HepG2 (cell line): ENCODE measurements around the gene PTPRM. TPM values are rescaled to one million over a fixed set of nuclear protein-coding genes. Genes with fewer than 3 reads are reported as not detected.

ENCODE experiments used
- BORCS8-MEF2B ChIP-seq: sonication (generic); formaldehyde crosslinking; IDR thresholded peaks from 2 replicates; pipeline ENCODE4 v1.8.0; 2022; ENCODE audit warnings: mild to moderate bottlenecking, missing genetic modification reagents
- CCDC6 ChIP-seq: sonication (generic); formaldehyde crosslinking; IDR thresholded peaks from 2 replicates; pipeline ENCODE4 v1.8.1; 2022; ENCODE audit warnings: mild to moderate bottlenecking, missing genetic modification reagents, moderate library complexity
- FOXJ3 ChIP-seq: sonication (generic); formaldehyde crosslinking; IDR thresholded peaks from 2 replicates; pipeline ENCODE4 v1.4.0; 2020; ENCODE audit warnings: missing genetic modification reagents, mild to moderate bottlenecking, borderline replicate concordance
- SATB2 ChIP-seq: sonication (generic); formaldehyde crosslinking; IDR thresholded peaks from 2 replicates; pipeline ENCODE4 v1.5.0; 2020; ENCODE audit warnings: missing genetic modification reagents
- ZMYM2 ChIP-seq: sonication (generic); formaldehyde crosslinking; IDR thresholded peaks from 2 replicates; pipeline ENCODE4 v1.8.0; 2022; ENCODE audit warnings: mild to moderate bottlenecking, missing genetic modification reagents
- ZNF354B ChIP-seq: sonication (generic); formaldehyde crosslinking; IDR thresholded peaks from 2 replicates; pipeline ENCODE4 v1.8.0; 2022; ENCODE audit warnings: mild to moderate bottlenecking, missing genetic modification reagents
- polyA plus RNA-seq, 8 experiments: library from polyadenylated mRNA; depleted of rRNA in 3 of 8; stranded (reverse) in 7 of 8; unstranded in 1 of 8; fragments of >200 nt; fragmentation: Illumina TruSeq in 4 of 8; extraction: Trizol in 4 of 8; gene quantifications; 2 replicates each; pipeline versions ENCODE4 v1.2.1 to v1.2.3, GENCODE V29; 2011 to 2016; ENCODE audit warnings: low read depth in 4 of 8, missing spikeins in 1 of 8, mixed read lengths in 1 of 8; ENCODE audit not compliant: insufficient read depth in 1 of 8
- total RNA-seq, 5 experiments: library from RNA; depleted of rRNA; stranded (reverse); fragments of >200 nt; fragmentation: Illumina TruSeq; extraction: Trizol; gene quantifications; 2 replicates each; pipeline ENCODE4 v1.2.3, GENCODE V29; 2016; ENCODE audit warnings: low read depth in 1 of 5
- TF ChIP-seq, protein P1 (sequence below): sonication (generic); formaldehyde crosslinking; IDR thresholded peaks from 2 replicates; pipeline ENCODE4 v1.4.0; 2020; ENCODE audit warnings: missing genetic modification reagents, borderline replicate concordance
- TF ChIP-seq, protein P2 (sequence below): sonication (generic); formaldehyde crosslinking; IDR thresholded peaks from 2 replicates; pipeline ENCODE4 v1.5.1; 2020; ENCODE audit warnings: mild to moderate bottlenecking, missing genetic modification reagents, moderate library complexity
- TF ChIP-seq, protein P3 (sequence below): sonication (generic); formaldehyde crosslinking; IDR thresholded peaks from 2 replicates; pipeline ENCODE4 v1.8.0; 2022; ENCODE audit warnings: mild to moderate bottlenecking, missing genetic modification reagents
- TF ChIP-seq, protein P4 (sequence below): sonication (generic); formaldehyde crosslinking; IDR thresholded peaks from 2 replicates; pipeline ENCODE4 v1.5.0; 2020; ENCODE audit warnings: mild to moderate bottlenecking, low read depth, missing genetic modification reagents, borderline replicate concordance
- TF ChIP-seq, protein P5 (sequence below): sonication (generic); formaldehyde crosslinking; IDR thresholded peaks from 2 replicates; pipeline ENCODE4 v1.4.0; 2020; ENCODE audit warnings: mild to moderate bottlenecking, missing genetic modification reagents, borderline replicate concordance
- TF ChIP-seq, protein P6 (sequence below): sonication (generic); formaldehyde crosslinking; IDR thresholded peaks from 2 replicates; pipeline ENCODE4 v1.4.0; 2020; ENCODE audit warnings: missing genetic modification reagents

The PTPRM gene
- total and polyA plus RNA-seq, 2 of the 13 experiments (the other 11 are each of a cell fraction or from before 2014, with no cell fraction given), result 12.6 to 108 TPM

DNA sequence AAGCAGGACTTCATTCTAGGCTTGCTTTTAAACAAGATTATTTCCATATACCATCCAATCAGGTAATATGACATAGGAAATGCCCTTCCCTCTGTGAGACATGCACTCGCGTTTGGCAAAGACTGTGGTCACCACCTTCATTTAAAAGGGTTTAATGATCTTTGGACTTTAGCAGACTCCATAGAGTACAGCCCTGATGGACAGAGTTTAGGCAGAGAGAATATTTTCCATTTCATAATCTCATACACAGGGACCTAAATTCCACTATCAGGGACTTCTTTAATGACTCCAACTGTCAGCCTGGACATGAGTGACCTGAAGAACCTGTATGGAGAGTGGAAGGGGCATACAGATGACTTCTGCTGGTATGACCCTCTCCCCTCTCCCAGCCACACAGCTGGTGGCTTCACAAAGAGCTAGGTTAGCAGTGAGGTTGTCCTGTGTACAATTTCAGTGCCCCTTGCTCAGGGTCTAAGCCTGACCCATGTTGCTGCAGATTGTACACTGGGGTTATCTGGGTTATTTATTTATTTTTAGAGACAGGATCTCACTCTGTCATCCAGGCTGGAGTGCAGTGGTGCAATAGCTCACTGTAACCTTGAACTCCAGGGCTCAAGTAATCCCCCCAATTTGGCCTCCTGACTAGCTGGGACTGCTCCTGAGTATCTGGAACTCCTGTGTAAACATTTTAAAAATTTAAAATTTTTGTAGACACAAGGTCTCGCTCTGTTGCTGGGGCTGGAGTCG is 59.2 kb downstream of the PTPRM start (continued):
- TF ChIP-seq, protein P1, sequence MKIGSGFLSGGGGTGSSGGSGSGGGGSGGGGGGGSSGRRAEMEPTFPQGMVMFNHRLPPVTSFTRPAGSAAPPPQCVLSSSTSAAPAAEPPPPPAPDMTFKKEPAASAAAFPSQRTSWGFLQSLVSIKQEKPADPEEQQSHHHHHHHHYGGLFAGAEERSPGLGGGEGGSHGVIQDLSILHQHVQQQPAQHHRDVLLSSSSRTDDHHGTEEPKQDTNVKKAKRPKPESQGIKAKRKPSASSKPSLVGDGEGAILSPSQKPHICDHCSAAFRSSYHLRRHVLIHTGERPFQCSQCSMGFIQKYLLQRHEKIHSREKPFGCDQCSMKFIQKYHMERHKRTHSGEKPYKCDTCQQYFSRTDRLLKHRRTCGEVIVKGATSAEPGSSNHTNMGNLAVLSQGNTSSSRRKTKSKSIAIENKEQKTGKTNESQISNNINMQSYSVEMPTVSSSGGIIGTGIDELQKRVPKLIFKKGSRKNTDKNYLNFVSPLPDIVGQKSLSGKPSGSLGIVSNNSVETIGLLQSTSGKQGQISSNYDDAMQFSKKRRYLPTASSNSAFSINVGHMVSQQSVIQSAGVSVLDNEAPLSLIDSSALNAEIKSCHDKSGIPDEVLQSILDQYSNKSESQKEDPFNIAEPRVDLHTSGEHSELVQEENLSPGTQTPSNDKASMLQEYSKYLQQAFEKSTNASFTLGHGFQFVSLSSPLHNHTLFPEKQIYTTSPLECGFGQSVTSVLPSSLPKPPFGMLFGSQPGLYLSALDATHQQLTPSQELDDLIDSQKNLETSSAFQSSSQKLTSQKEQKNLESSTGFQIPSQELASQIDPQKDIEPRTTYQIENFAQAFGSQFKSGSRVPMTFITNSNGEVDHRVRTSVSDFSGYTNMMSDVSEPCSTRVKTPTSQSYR (CRISPR knock-in tag), result 0 out of 2 replicates have a peak, but pooled peaks have one; percentile 15
- TF ChIP-seq SATB2 (CRISPR knock-in tag), result no peak
- 0 out of 2 replicates have a peak, but pooled peaks have one; percentile 54 for TF ChIP-seq ZMYM2 (CRISPR knock-in tag)
- TF ChIP-seq, protein P2, sequence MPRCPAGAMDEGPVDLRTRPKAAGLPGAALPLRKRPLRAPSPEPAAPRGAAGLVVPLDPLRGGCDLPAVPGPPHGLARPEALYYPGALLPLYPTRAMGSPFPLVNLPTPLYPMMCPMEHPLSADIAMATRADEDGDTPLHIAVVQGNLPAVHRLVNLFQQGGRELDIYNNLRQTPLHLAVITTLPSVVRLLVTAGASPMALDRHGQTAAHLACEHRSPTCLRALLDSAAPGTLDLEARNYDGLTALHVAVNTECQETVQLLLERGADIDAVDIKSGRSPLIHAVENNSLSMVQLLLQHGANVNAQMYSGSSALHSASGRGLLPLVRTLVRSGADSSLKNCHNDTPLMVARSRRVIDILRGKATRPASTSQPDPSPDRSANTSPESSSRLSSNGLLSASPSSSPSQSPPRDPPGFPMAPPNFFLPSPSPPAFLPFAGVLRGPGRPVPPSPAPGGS (CRISPR knock-in tag), result no peak
- TF ChIP-seq FOXJ3 (CRISPR knock-in tag), result peak; percentile 84; the same call in 1 of the 2 replicates
- no peak; the same call in 1 of the 2 replicates for TF ChIP-seq BORCS8-MEF2B (CRISPR knock-in tag)
- TF ChIP-seq, protein P3, sequence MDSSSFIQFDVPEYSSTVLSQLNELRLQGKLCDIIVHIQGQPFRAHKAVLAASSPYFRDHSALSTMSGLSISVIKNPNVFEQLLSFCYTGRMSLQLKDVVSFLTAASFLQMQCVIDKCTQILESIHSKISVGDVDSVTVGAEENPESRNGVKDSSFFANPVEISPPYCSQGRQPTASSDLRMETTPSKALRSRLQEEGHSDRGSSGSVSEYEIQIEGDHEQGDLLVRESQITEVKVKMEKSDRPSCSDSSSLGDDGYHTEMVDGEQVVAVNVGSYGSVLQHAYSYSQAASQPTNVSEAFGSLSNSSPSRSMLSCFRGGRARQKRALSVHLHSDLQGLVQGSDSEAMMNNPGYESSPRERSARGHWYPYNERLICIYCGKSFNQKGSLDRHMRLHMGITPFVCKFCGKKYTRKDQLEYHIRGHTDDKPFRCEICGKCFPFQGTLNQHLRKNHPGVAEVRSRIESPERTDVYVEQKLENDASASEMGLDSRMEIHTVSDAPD, result peak; percentile 79; the same call in 1 of the 2 replicates
- TF ChIP-seq CCDC6 (CRISPR knock-in tag), result no peak
- no peak for TF ChIP-seq ZNF354B (CRISPR knock-in tag)
- TF ChIP-seq, protein P4, sequence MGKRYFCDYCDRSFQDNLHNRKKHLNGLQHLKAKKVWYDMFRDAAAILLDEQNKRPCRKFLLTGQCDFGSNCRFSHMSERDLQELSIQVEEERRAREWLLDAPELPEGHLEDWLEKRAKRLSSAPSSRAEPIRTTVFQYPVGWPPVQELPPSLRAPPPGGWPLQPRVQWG (CRISPR knock-in tag), result no peak
- TF ChIP-seq, protein P5, sequence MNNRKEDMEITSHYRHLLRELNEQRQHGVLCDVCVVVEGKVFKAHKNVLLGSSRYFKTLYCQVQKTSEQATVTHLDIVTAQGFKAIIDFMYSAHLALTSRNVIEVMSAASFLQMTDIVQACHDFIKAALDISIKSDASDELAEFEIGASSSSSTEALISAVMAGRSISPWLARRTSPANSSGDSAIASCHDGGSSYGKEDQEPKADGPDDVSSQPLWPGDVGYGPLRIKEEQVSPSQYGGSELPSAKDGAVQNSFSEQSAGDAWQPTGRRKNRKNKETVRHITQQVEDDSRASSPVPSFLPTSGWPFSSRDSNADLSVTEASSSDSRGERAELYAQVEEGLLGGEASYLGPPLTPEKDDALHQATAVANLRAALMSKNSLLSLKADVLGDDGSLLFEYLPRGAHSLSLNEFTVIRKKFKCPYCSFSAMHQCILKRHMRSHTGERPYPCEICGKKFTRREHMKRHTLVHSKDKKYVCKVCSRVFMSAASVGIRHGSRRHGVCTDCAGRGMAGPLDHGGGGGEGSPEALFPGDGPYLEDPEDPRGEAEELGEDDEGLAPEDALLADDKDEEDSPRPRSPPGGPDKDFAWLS (CRISPR knock-in tag), result no peak
- TF ChIP-seq, protein P6, sequence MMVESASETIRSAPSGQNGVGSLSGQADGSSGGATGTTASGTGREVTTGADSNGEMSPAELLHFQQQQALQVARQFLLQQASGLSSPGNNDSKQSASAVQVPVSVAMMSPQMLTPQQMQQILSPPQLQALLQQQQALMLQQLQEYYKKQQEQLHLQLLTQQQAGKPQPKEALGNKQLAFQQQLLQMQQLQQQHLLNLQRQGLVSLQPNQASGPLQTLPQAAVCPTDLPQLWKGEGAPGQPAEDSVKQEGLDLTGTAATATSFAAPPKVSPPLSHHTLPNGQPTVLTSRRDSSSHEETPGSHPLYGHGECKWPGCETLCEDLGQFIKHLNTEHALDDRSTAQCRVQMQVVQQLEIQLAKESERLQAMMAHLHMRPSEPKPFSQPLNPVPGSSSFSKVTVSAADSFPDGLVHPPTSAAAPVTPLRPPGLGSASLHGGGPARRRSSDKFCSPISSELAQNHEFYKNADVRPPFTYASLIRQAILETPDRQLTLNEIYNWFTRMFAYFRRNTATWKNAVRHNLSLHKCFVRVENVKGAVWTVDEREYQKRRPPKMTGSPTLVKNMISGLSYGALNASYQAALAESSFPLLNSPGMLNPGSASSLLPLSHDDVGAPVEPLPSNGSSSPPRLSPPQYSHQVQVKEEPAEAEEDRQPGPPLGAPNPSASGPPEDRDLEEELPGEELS (CRISPR knock-in tag), result peak; percentile 83
